Measurements from ENCODE around the gene CEP44.
"Not testable (repeated sequence)": the region's sequence is repeated elsewhere in the genome, so short reads cannot be mapped to it uniquely, and the experiment has no call there.

The CEP44 gene

GRCh38 chr4:174279433-174280155 is 4.1 kb upstream of the CEP44 start:
- DNase-seq: no peak

- DNase-seq: no peak
These were observed 2.5 kb upstream of the CEP44 start for GRCh38 chr4:174281182-174281737.

- DNase-seq: no peak
These were observed 1.8 kb upstream of the CEP44 start for GRCh38 chr4:174281901-174282300.

- peak; percentile 92 for DNase-seq
These were observed 740 bp upstream of the CEP44 start for GRCh38 chr4:174282836-174283506.

GRCh38 chr4:174284487-174284886 is 776 bp downstream of the CEP44 start:
- DNase-seq: no peak

- no peak for DNase-seq
These were observed 3.2 kb downstream of the CEP44 start for GRCh38 chr4:174286870-174287269.

GRCh38 chr4:174292473-174292872 is 8.8 kb downstream of the CEP44 start:
- no peak for DNase-seq

- not testable (repeated sequence) for DNase-seq
These were observed 10.9 kb downstream of the CEP44 start for GRCh38 chr4:174294641-174295040.

GRCh38 chr4:174295142-174295541 is 11.4 kb downstream of the CEP44 start:
- DNase-seq: not testable (repeated sequence)

GRCh38 chr4:174303687-174304086 is 20.0 kb downstream of the CEP44 start:
- DNase-seq: no peak

GRCh38 chr4:174304664-174305063 is 21.0 kb downstream of the CEP44 start:
- DNase-seq: no peak

GRCh38 chr4:174305961-174306360 is 22.2 kb downstream of the CEP44 start:
- DNase-seq: no peak

GRCh38 chr4:174307694-174308093 is 24.0 kb downstream of the CEP44 start:
- DNase-seq: no peak

GRCh38 chr4:174312993-174313392 is 29.3 kb downstream of the CEP44 start:
- no peak for DNase-seq

GRCh38 chr4:174314274-174314673 is 30.6 kb downstream of the CEP44 start:
- no peak for DNase-seq

- no peak for DNase-seq
These were observed 31.1 kb downstream of the CEP44 start for GRCh38 chr4:174314770-174315169.

GRCh38 chr4:174316546-174316945 is 32.8 kb downstream of the CEP44 start:
- DNase-seq: no peak

GRCh38 chr4:174316954-174317353 is 33.2 kb downstream of the CEP44 start:
- DNase-seq: no peak

- DNase-seq: no peak
These were observed 33.8 kb downstream of the CEP44 start for GRCh38 chr4:174317531-174317930.

GRCh38 chr4:174318829-174319764 is 35.4 kb downstream of the CEP44 start:
- DNase-seq: no peak

GRCh38 chr4:174320494-174321199 is 36.9 kb downstream of the CEP44 start:
- no peak for DNase-seq

- DNase-seq: no peak
These were observed 40.5 kb downstream of the CEP44 start for GRCh38 chr4:174324236-174324635.
